ENCODE data around the gene TMEM81.

The TMEM81 gene

DNA sequence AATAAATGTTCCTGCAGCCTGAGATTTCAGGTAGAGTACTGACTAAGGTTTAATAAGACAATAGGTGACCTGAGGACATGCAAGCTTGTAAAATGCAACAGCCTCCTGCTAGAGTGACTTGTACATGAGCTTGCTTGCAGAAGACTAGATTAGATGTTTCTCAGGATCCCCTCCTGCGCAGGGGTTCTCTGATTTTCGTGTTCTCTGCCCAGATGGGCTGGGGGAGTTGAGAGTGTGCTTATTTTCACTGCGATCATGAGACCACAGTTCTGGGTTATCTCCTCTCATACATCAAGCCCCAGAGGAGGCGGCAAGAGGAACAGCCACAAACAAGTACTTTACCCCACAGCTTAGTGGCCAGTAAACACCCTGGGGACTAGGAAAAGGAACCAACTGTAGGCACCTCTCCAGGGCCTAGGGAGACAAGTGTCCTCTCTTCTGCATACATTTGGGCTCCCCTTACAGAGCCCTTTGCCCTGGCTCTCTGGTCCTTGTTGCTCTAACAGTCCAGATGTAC lies 8.0 kb downstream of the TMEM81 start:
- H3K27ac ChIP-seq (ENCODE audit: low read depth, low read length): no peak overlapping the region
- no peak overlapping the region for H3K9ac ChIP-seq (ENCODE audit: low read length)
- H3K36me3 ChIP-seq (ENCODE audit: control insufficient read depth, insufficient read depth, low read length): no peaks in the 10 kb centered on the region
- 0 out of 2 replicates have a peak, but pooled peaks cover under 1% of the 10 kb centered on the region for H3K4me1 ChIP-seq (ENCODE audit: control insufficient read depth, insufficient read depth, low read length)
- H3K4me3 ChIP-seq (ENCODE audit: low read depth, low read length): no peak overlapping the region
- no peaks in the 10 kb centered on the region for H3K9me3 ChIP-seq (ENCODE audit: control insufficient read depth, insufficient read depth, low read depth, low read length)
- no peaks in the 10 kb centered on the region for H3K27me3 ChIP-seq (ENCODE audit: control insufficient read depth, insufficient read depth, low read length)

GRCh38 chr1:205075642-205076155 lies 8.6 kb downstream of the TMEM81 start:
- Histone ChIP-seq H3K4me3 (ENCODE audit: low read depth, low read length) (no peak overlapping the region), H3K36me3 (ENCODE audit: control insufficient read depth, insufficient read depth, low read length) (no peaks in the 10 kb centered on the region), H3K27ac (ENCODE audit: low read depth, low read length) (no peak overlapping the region), H3K9ac (ENCODE audit: low read length) (no peak overlapping the region), H3K9me3 (ENCODE audit: control insufficient read depth, insufficient read depth, low read depth, low read length) (no peaks in the 10 kb centered on the region), H3K27me3 (ENCODE audit: control insufficient read depth, insufficient read depth, low read length) (no peaks in the 10 kb centered on the region), H3K4me1 (ENCODE audit: control insufficient read depth, insufficient read depth, low read length) (0 out of 2 replicates have a peak, but pooled peaks cover 2% of the 10 kb centered on the region)

DNA sequence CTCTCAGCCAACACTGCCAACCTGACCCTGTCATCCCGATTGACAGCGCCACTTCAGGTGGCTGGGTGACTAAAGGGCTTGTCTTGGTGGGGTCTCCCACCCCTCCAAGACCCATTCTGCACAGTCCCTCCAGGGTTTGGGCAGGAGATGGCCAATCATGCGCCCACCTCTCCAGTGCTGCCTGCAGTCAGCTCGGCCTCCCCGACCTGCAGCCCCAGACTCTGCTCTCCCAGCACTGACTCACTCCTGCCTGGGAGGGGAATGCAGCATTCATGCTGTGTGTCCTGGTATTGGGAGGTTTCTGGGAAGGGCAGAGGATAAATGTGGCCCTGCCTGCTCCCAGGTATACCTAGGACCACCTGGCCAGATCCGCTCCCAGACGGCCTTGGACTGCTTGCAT lies 9.7 kb downstream of the TMEM81 start:
- H3K36me3 ChIP-seq (ENCODE audit: control insufficient read depth, insufficient read depth, low read length): no peaks in the 10 kb centered on the region
- H3K4me3 ChIP-seq (ENCODE audit: low read depth, low read length): no peak overlapping the region
- H3K27ac ChIP-seq (ENCODE audit: low read depth, low read length): no peak overlapping the region
- H3K9me3 ChIP-seq (ENCODE audit: control insufficient read depth, insufficient read depth, low read depth, low read length): no peaks in the 10 kb centered on the region
- 0 out of 2 replicates have a peak, but pooled peaks cover 2% of the 10 kb centered on the region for H3K4me1 ChIP-seq (ENCODE audit: control insufficient read depth, insufficient read depth, low read length)
- no peak overlapping the region for H3K9ac ChIP-seq (ENCODE audit: low read length)
- H3K27me3 ChIP-seq (ENCODE audit: control insufficient read depth, insufficient read depth, low read length): no peaks in the 10 kb centered on the region

DNA sequence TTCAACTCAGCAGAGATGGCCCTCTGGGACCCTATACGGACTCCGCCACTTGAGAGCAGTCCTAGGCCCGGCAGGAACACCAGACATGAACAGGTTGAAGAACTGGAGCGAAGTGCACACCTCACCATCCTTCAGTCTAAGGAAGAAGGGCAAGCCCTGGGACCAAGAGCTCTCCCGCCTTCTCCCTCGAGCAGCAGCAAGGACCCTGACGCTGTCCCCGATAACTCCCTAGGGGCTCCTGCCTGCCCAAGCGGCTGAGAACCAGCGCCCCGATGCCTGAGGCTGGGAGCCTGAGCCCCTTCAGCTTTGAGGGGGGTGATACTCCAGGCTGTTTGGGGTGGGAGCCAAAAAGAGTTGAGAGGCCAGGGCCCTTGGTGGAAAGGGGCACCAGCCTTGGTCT lies 10.2 kb downstream of the TMEM81 start:
- Histone ChIP-seq H3K4me1 (ENCODE audit: control insufficient read depth, insufficient read depth, low read length) (0 out of 2 replicates have a peak, but pooled peaks cover 2% of the 10 kb centered on the region), H3K4me3 (ENCODE audit: low read depth, low read length) (no peak overlapping the region), H3K9ac (ENCODE audit: low read length) (no peak overlapping the region), H3K27ac (ENCODE audit: low read depth, low read length) (no peak overlapping the region), H3K9me3 (ENCODE audit: control insufficient read depth, insufficient read depth, low read depth, low read length) (no peaks in the 10 kb centered on the region), H3K27me3 (ENCODE audit: control insufficient read depth, insufficient read depth, low read length) (no peaks in the 10 kb centered on the region), H3K36me3 (ENCODE audit: control insufficient read depth, insufficient read depth, low read length) (no peaks in the 10 kb centered on the region)

GRCh38 chr1:205073511-205073910 lies 10.7 kb downstream of the TMEM81 start:
- no peaks in the 10 kb centered on the region for H3K27me3 ChIP-seq (ENCODE audit: control insufficient read depth, insufficient read depth, low read length)
- no peaks in the 10 kb centered on the region for H3K36me3 ChIP-seq (ENCODE audit: control insufficient read depth, insufficient read depth, low read length)
- H3K27ac ChIP-seq (ENCODE audit: low read depth, low read length): no peak overlapping the region
- H3K9me3 ChIP-seq (ENCODE audit: control insufficient read depth, insufficient read depth, low read depth, low read length): no peaks in the 10 kb centered on the region
- H3K4me3 ChIP-seq (ENCODE audit: low read depth, low read length): no peak overlapping the region
- H3K4me1 ChIP-seq (ENCODE audit: control insufficient read depth, insufficient read depth, low read length): 0 out of 2 replicates have a peak, but pooled peaks cover 2% of the 10 kb centered on the region
- H3K9ac ChIP-seq (ENCODE audit: low read length): no peak overlapping the region

DNA sequence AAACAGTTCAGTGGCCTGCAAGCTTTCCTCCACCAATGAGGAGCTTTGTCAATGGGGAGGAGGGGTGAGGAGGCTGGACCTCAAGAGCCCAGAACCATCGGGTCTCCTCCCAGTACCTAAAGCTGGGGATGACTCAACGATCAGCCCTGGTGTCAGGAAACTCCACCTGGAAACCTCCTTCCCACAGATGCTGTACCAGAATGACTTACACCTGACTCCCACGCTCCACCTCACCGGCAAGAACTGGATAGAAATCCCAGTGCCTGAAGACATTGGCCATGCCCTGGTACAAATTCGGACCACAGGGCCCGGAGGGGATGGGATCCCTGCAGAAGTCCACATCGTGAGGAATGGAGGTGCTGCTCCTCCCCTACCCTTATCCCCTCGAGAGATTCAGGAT lies 11.4 kb downstream of the TMEM81 start:
- Histone ChIP-seq H3K9ac (ENCODE audit: low read length) (no peak overlapping the region), H3K27me3 (ENCODE audit: control insufficient read depth, insufficient read depth, low read length) (no peaks in the 10 kb centered on the region), H3K36me3 (ENCODE audit: control insufficient read depth, insufficient read depth, low read length) (no peaks in the 10 kb centered on the region), H3K27ac (ENCODE audit: low read depth, low read length) (no peak overlapping the region), H3K4me1 (ENCODE audit: control insufficient read depth, insufficient read depth, low read length) (0 out of 2 replicates have a peak, but pooled peaks cover 2% of the 10 kb centered on the region), H3K9me3 (ENCODE audit: control insufficient read depth, insufficient read depth, low read depth, low read length) (no peaks in the 10 kb centered on the region), H3K4me3 (ENCODE audit: low read depth, low read length) (no peak overlapping the region)

DNA sequence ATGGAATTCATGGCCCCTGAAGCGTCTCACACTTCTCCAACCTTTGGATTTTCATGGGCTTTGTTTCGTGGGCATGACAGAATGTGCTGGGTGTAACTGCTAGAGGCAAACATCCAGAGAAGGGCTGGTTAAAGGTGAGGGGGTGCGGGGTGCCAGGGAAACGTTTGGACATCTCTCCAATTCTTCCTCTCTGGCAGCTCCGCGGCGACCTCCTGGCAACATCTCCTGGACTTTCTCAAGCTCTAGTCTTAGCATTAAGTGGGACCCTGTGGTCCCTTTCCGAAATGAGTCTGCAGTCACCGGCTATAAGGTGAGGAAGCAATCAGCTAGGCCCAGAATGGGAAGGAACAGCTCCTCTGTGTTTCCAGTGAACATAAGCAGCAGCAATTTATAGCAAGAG lies 12.0 kb downstream of the TMEM81 start:
- Histone ChIP-seq H3K27ac (ENCODE audit: low read depth, low read length) (no peak overlapping the region), H3K4me1 (ENCODE audit: control insufficient read depth, insufficient read depth, low read length) (0 out of 2 replicates have a peak, but pooled peaks cover 2% of the 10 kb centered on the region), H3K9ac (ENCODE audit: low read length) (no peak overlapping the region), H3K36me3 (ENCODE audit: control insufficient read depth, insufficient read depth, low read length) (no peaks in the 10 kb centered on the region), H3K4me3 (ENCODE audit: low read depth, low read length) (no peak overlapping the region), H3K9me3 (ENCODE audit: control insufficient read depth, insufficient read depth, low read depth, low read length) (no peaks in the 10 kb centered on the region), H3K27me3 (ENCODE audit: control insufficient read depth, insufficient read depth, low read length) (no peaks in the 10 kb centered on the region)

- Histone ChIP-seq H3K27ac (ENCODE audit: low read depth, low read length) (no peak overlapping the region), H3K9me3 (ENCODE audit: control insufficient read depth, insufficient read depth, low read depth, low read length) (no peaks in the 10 kb centered on the region), H3K4me3 (ENCODE audit: low read depth, low read length) (no peak overlapping the region), H3K36me3 (ENCODE audit: control insufficient read depth, insufficient read depth, low read length) (no peaks in the 10 kb centered on the region), H3K27me3 (ENCODE audit: control insufficient read depth, insufficient read depth, low read length) (no peaks in the 10 kb centered on the region), H3K9ac (ENCODE audit: low read length) (no peak overlapping the region), H3K4me1 (ENCODE audit: control insufficient read depth, insufficient read depth, low read length) (0 out of 2 replicates have a peak, but pooled peaks cover 2% of the 10 kb centered on the region)
Measured at GRCh38 chr1:205071801-205072200, 12.5 kb downstream of the TMEM81 start.

- Histone ChIP-seq H3K9me3 (ENCODE audit: control insufficient read depth, insufficient read depth, low read depth, low read length) (no peaks in the 10 kb centered on the region), H3K27me3 (ENCODE audit: control insufficient read depth, insufficient read depth, low read length) (no peaks in the 10 kb centered on the region), H3K36me3 (ENCODE audit: control insufficient read depth, insufficient read depth, low read length) (no peaks in the 10 kb centered on the region), H3K4me1 (ENCODE audit: control insufficient read depth, insufficient read depth, low read length) (0 out of 2 replicates have a peak, but pooled peaks cover 2% of the 10 kb centered on the region), H3K9ac (ENCODE audit: low read length) (no peak overlapping the region), H3K27ac (ENCODE audit: low read depth, low read length) (no peak overlapping the region), H3K4me3 (ENCODE audit: low read depth, low read length) (no peak overlapping the region)
Measured at GRCh38 chr1:205071028-205071409, 13.2 kb downstream of the TMEM81 start.

DNA sequence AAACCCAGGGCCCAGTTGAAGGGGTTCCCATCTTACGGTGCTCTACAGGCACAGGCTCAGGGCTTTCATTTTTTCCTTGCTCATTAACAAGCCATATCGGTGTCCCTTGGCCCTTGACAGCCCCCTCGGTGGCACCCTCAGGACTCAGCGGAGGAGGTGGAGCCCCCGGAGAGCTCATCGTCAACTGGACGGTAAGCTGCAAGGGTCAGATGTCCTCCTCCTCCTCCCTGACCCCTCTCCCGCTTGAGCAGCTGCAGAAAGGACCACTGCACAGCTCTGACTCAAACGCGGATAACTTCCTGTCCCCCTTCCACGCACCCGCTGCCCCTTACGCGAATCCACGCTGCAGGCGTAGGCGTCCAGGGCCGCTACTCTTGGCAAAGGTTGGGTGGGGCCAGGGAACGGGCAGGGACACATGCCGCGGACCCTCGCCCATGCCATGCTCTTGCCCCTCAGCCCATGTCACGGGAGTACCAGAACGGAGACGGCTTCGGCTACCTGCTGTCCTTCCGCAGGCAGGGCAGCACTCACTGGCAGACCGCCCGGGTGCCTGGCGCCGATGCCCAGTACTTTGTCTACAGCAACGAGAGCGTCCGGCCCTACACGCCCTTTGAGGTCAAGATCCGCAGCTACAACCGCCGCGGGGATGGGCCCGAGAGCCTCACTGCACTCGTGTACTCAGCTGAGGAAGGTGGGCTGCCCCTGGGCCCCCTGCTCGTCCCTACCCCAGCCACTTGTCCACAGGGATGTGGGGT lies 14.7 kb downstream of the TMEM81 start:
- Histone ChIP-seq H3K27me3 (ENCODE audit: control insufficient read depth, insufficient read depth, low read length) (peaks cover under 1% of the 10 kb centered on the region; the same call in 1 of the 2 replicates), H3K9me3 (ENCODE audit: control insufficient read depth, insufficient read depth, low read depth, low read length) (no peaks in the 10 kb centered on the region), H3K36me3 (ENCODE audit: control insufficient read depth, insufficient read depth, low read length) (no peaks in the 10 kb centered on the region), H3K27ac (ENCODE audit: low read depth, low read length) (no peak overlapping the region), H3K4me1 (ENCODE audit: control insufficient read depth, insufficient read depth, low read length) (0 out of 2 replicates have a peak, but pooled peaks cover 2% of the 10 kb centered on the region), H3K9ac (ENCODE audit: low read length) (no peak overlapping the region), H3K4me3 (ENCODE audit: low read depth, low read length) (no peak overlapping the region)

- H3K4me3 ChIP-seq (ENCODE audit: low read depth, low read length): no peak overlapping the region
- no peak overlapping the region for H3K27ac ChIP-seq (ENCODE audit: low read depth, low read length)
- H3K9me3 ChIP-seq (ENCODE audit: control insufficient read depth, insufficient read depth, low read depth, low read length): no peaks in the 10 kb centered on the region
- H3K9ac ChIP-seq (ENCODE audit: low read length): no peak overlapping the region
- 0 out of 2 replicates have a peak, but pooled peaks cover 2% of the 10 kb centered on the region for H3K4me1 ChIP-seq (ENCODE audit: control insufficient read depth, insufficient read depth, low read length)
- no peaks in the 10 kb centered on the region for H3K36me3 ChIP-seq (ENCODE audit: control insufficient read depth, insufficient read depth, low read length)
- peaks cover 3% of the 10 kb centered on the region; the same call in 1 of the 2 replicates for H3K27me3 ChIP-seq (ENCODE audit: control insufficient read depth, insufficient read depth, low read length)
Measured at GRCh38 chr1:205068457-205069040, 15.7 kb downstream of the TMEM81 start.
